HG03060 (cell line): ENCODE measurements around the gene VTN.

Experiments used
- ATAC-seq: cut with Tn5 transposase; IDR thresholded peaks from one replicate; pipeline ENCODE4 v1.9.1; 2021; ENCODE audit warnings: low read depth, moderate number of reproducible peaks; ENCODE audit not compliant: unreplicated experiment

Gene VTN

GRCh38 chr17:28369684-28370034 is 448 bp downstream of the VTN start:
- ATAC-seq = no peak

GRCh38 chr17:28368915-28369683 is 1.0 kb downstream of the VTN start:
- no peak for ATAC-seq

DNA sequence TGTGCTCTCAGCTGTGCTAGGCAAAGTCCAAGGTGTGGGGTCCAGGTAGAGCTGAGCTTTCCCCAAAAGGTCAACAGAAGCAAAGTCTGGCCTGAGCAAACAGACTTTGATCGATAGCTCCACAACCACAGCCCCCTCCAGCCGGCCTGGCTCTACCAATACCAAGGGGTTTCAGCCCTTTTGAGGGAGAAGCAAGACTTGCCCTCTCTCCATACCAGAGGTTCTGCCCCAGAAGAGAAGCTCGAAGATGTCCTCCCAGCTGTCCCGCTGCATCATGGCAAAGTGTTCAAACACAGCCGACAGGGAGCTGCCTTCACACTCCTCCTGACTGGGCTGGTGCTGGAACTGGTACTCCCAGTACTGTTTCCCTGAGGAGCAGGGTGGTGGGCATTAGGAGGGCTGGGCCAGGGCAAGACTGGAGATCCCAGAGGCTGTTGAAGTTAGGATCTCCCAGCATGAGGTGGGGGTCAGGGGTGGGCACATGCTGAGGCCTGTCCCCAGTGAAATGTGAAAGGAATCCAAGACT is 1.7 kb downstream of the VTN start:
- no peak for ATAC-seq

DNA sequence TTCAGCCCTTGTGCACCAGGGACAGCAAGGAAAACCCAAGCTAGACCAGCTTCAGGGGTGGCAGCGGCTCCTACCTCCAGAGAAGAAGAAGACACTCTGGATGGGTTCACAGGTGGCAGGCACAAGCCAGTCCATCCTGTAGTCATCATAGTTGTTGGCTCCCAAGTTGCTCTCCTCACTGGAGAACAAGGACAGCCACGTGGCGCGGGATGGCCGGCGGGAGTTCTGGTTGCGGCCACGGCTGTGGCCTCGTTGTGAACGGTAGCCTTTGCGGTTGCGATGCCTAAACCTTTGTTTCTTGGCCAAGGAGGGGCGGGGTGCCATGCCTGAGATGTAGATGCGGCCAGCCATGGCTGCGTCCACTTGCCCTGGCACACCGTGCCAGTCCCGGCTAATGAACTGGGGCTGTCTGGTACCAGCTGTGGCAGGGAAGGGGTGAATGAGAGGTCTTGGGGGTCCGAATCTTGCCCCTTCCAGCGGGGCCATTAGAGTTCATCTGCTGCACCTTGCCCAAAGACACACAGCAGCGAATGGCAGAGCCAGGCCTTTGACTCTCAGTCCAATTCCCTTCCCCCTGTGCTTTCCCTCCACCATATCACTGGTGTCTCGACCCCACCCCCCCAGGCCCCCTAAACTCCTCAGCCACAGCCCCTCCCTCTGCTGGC is 2.3 kb downstream of the VTN start:
- ATAC-seq = no peak

- no peak for ATAC-seq
These were observed 3.5 kb downstream of the VTN start for GRCh38 chr17:28366605-28367004.

DNA sequence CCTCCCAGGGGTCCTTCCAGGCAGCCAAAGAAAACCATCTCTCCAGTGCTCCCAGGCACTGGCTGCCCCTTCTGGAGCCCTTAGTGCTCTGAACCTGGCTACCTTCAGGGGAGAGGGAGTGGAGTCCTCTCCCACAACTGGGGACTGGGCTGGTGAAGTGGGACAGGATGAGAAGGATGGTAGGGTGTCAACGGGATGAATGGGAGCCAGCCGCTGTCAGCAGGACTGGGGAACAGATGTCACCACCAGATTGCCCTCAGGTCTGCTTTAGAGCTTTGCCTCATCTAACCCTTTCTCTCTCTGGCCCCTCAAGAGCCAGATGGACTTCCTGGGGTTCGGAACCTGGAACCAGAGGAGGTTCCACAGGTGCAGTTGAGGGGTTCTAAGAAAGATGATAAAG is 4.6 kb downstream of the VTN start:
- no peak for ATAC-seq

- no peak for ATAC-seq
These were observed 5.3 kb downstream of the VTN start, which contains the start of gene SEBOX for GRCh38 chr17:28364665-28365363. TSS of gene SEBOX (minus strand) at chr17:28365199. CDS start at chr17:28365151, 48 bp downstream.

DNA sequence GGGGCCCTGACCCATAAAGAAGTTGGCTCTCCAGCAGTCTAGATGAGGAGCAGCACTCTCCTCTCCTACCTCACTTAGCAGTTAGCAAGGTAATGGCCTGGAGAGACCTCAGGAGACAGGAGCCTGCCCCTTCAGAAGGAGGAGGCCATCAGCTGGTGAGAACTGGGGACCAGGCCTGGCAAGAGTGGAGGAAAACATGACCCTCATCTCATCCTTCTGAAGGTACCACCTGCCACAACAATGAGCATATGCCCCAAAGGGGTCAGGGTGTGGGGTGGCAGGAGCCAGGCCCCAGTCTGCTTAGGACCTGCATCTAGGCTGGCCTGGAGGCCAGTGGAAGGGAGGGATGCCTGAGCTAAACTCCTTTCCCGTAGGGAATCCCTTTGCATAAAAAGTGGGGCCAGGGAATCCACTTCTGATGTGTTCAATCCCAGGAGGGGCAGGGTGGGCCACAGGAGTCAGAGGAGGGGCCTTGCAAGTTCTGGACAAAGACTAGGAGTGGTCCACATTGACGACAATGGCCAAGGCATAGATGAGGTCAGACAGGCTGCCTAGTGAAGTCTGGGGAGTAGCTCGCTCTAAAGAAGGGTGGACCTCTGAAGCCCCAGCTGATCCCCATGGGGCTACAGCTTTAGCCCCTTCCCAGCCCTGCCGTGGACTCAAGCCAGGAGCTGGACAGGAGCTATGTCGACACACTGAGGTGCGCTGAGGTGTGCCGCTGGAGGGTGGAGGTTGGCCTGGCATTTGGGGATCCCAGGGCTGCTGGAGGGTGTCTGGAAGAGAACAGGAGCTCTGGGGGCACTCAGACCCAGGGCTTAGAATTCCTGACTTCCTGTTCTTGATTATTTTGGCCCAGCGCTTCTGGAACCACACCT is 6.1 kb downstream of the VTN start:
- no peak for ATAC-seq

DNA sequence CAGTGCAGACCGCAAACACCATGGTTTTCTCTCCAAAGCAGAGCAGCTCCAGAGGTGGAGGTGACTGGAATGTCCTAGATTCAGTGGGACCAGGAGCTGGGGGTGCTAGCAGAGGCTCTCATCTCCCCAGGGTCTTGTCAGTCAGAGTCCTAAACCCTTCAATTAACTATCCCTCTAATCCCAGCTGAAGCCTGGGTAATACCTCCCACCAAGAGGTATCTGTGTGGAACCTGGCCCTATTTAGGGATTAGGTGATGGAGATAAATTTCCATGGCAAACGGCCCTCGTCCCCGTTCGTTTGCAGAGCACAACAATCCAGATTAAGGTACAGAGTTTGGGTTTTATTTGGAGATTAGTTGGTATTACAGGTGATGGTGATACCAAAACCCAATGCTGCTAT is 6.9 kb downstream of the VTN start:
- ATAC-seq = no peak

- no peak for ATAC-seq
These were observed 12.3 kb downstream of the VTN start for GRCh38 chr17:28357901-28358197.

- peak; percentile 70 for ATAC-seq
These were observed 12.8 kb downstream of the VTN start, which contains the start of gene POLDIP2 for GRCh38 chr17:28357061-28357900. TSS of gene POLDIP2 (minus strand) at chr17:28357527. CDS start at chr17:28357448, 79 bp downstream.

GRCh38 chr17:28350271-28350670 is 19.8 kb downstream of the VTN start:
- ATAC-seq = no peak

DNA sequence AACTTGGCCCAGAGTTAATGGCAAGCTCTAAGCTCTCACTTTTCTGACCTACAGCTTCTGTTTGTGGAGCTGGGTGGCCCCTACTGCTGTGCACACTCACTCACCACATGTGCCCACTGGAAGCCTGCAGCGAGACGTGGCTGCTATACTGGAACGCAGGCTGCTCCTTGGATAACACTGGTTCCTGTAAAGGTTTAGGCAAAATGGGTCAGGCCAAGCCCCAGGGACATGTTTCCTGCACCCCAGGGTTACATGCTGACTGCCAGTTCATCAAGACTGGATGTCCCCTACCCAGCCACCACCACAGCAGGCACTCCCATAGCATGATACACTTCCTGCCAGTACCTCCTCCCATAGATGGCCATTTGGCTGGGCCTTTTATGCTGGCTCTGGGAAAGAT is 21.1 kb downstream of the VTN start:
- no peak for ATAC-seq

DNA sequence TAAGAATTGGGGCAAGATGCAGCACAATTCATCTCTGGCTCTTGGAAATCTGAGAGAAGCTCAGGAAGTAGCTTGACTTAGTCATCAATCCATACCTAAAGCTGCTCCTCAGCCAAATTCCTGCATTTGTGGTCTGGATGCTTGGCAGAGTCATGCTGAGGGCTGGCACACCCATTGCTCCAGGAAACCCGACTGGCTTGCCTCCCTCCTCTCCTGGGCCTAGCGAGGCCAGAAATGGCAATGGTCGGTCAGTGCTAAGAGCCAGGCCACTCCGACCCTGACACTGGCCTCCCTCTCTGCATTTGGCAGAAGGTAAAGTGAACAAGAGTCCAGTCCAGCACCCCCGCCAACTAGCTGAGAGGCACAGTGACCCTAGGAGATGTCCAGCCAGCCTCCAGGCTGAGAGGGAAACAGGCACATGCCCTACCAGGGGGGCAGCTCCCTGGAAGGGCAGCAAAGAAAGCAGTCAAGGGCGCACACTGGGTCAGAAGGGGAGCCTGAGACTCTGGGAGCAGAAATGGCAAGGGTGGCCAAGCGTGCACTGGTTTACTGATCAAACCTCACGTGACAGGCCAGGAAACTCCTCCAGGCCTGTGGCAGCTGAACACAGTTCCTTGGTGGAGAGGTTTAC is 22.7 kb downstream of the VTN start:
- no peak for ATAC-seq

- ATAC-seq = no peak
These were observed 23.3 kb downstream of the VTN start for GRCh38 chr17:28346746-28347246.

GRCh38 chr17:28346199-28346580 is 23.9 kb downstream of the VTN start:
- ATAC-seq = no peak

GRCh38 chr17:28345419-28346198 is 24.5 kb downstream of the VTN start:
- ATAC-seq = no peak

DNA sequence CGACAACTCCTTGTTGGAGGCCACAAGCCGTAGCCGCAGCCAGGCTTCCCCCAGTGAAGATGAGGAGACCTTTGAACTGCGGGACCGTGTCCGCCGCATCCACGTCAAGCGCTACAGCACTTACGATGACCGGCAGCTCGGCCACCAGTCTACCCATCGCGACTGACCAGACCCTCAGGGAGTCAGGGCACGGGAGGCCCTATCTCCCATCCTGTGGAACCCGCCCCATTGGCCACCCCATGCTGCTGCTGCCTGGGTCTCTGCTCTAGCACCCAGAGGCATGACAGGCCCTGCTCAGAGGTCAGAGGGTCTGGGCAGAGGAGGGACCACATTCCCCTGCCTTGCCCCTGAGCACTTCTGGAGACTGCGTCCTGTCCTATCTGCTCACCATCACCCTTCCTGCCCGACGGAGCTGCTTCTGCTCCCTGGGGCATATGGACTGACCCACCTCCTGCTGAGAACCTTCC is 25.6 kb downstream of the VTN start:
- no peak for ATAC-seq
